OCI-LY1 (cell line): ENCODE measurements around the gene MARK1.

Experiments used
- H2AFZ ChIP-seq: fragments of 200-600 bp; sonication (generic), shearing (Covaris generic); 2 replicates; pipeline ENCODE4 v1.6.0; 2014; ENCODE audit warnings: antibody characterized with exemption, mild to moderate bottlenecking, low read length
- H3F3A ChIP-seq: fragments of 200-600 bp; sonication (generic), shearing (Covaris generic); 2 replicates; pipeline ENCODE4 v1.6.0; 2014; ENCODE audit warnings: mild to moderate bottlenecking, antibody characterized with exemption, low read length, moderate library complexity; ENCODE audit not compliant: insufficient read depth
- H3K27ac ChIP-seq: fragments of 200-600 bp; sonication (generic); 2 replicates; pipeline ENCODE4 v1.5.1; 2014; ENCODE audit warnings: low read length, mixed run types, mild to moderate bottlenecking, low read depth; ENCODE audit not compliant: poor library complexity, severe bottlenecking
- H3K27me3 ChIP-seq: fragments of 200-600 bp; sonication (generic); 2 replicates; pipeline ENCODE4 v1.6.0; 2014; ENCODE audit warnings: antibody characterized with exemption, mild to moderate bottlenecking, low read length, moderate library complexity; ENCODE audit not compliant: insufficient read depth
- H3K36me3 ChIP-seq: fragments of 200-600 bp; sonication (generic); 2 replicates; pipeline ENCODE4 v1.6.1; 2014; ENCODE audit warnings: mild to moderate bottlenecking, antibody characterized with exemption, low read length, moderate library complexity, mixed read lengths; ENCODE audit not compliant: insufficient read depth
- H3K4me1 ChIP-seq: fragments of 200-600 bp; sonication (generic); 2 replicates; pipeline ENCODE4 v1.5.1; 2014; ENCODE audit warnings: mild to moderate bottlenecking, low read length, moderate library complexity; ENCODE audit not compliant: insufficient read depth, severe bottlenecking
- H3K4me2 ChIP-seq: fragments of 200-600 bp; sonication (generic), shearing (Covaris generic); 2 replicates; pipeline ENCODE4 v1.6.1; 2014; ENCODE audit warnings: low read length
- H3K4me3 ChIP-seq: fragments of 200-600 bp; sonication (generic); 2 replicates; pipeline ENCODE4 v1.5.1; 2014; ENCODE audit warnings: low read length, low read depth, mild to moderate bottlenecking, mixed read lengths; ENCODE audit not compliant: poor library complexity, severe bottlenecking
- H3K79me2 ChIP-seq: fragments of 200-600 bp; shearing (Covaris generic); 2 replicates; pipeline ENCODE4 v1.6.1; 2016; ENCODE audit warnings: mixed run types, low read length, mixed read lengths; ENCODE audit not compliant: insufficient read depth
- H3K9ac ChIP-seq: fragments of 200-600 bp; sonication (generic), shearing (Covaris generic); 2 replicates; pipeline ENCODE4 v1.6.1; 2014; ENCODE audit warnings: mild to moderate bottlenecking, low read length, mixed read lengths
- H3K9me2 ChIP-seq: fragments of 200-600 bp; sonication (generic), shearing (Covaris generic); 2 replicates; pipeline ENCODE4 v1.6.1; 2014; ENCODE audit warnings: low read depth, mild to moderate bottlenecking, low read length, mixed read lengths
- H3K9me3 ChIP-seq: fragments of 200-600 bp; shearing (Covaris generic); 2 replicates; pipeline ENCODE4 v1.6.1; 2014; ENCODE audit warnings: low read length, mixed read lengths
- H4K20me1 ChIP-seq: fragments of 200-600 bp; sonication (generic), shearing (Covaris generic); 2 replicates; pipeline ENCODE4 v1.6.0; 2016; ENCODE audit warnings: mild to moderate bottlenecking, low read length; ENCODE audit not compliant: insufficient read depth
- EZH2 ChIP-seq: fragments of 200-600 bp; sonication (generic), shearing (Covaris generic); IDR thresholded peaks from 2 replicates; pipeline ENCODE4 v1.8.0; 2017; ENCODE audit warnings: borderline replicate concordance, mixed run types, mild to moderate bottlenecking, antibody characterized with exemption, low read length, moderate library complexity, mixed read lengths
- TF ChIP-seq, protein P1 (sequence below): fragments of 200-600 bp; sonication (generic), shearing (Covaris generic); IDR thresholded peaks from 2 replicates; pipeline ENCODE4 v1.5.1; 2017; ENCODE audit warnings: mild to moderate bottlenecking, antibody characterized with exemption, low read length, moderate library complexity, mixed read lengths

The MARK1 gene

DNA sequence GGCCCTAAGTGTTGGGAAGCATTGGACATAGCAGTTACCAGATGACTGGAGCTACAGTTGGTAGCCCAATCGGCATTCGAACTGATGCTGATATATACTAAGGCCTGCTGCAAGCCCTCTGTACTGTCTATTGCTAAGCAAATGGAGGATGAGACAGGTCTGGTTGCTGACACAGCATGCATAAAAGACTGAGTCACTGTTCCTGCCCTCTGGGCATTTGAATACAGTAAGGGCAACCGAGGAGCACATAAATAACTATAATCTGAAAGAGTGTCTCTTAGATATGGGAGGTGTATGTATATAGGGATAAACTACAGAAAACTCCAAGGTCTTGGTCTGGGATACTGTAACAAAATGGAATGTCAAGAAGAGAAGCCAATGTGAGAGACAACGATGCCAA, 16.8 kb upstream of the MARK1 start:
- TF ChIP-seq, protein P1, sequence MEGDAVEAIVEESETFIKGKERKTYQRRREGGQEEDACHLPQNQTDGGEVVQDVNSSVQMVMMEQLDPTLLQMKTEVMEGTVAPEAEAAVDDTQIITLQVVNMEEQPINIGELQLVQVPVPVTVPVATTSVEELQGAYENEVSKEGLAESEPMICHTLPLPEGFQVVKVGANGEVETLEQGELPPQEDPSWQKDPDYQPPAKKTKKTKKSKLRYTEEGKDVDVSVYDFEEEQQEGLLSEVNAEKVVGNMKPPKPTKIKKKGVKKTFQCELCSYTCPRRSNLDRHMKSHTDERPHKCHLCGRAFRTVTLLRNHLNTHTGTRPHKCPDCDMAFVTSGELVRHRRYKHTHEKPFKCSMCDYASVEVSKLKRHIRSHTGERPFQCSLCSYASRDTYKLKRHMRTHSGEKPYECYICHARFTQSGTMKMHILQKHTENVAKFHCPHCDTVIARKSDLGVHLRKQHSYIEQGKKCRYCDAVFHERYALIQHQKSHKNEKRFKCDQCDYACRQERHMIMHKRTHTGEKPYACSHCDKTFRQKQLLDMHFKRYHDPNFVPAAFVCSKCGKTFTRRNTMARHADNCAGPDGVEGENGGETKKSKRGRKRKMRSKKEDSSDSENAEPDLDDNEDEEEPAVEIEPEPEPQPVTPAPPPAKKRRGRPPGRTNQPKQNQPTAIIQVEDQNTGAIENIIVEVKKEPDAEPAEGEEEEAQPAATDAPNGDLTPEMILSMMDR, result no peak
- no peak for TF ChIP-seq EZH2
- no peaks in the 10 kb centered on the region for H4K20me1 ChIP-seq
- no peaks in the 10 kb centered on the region for H3K9me3 ChIP-seq
- H3K27me3 ChIP-seq, result no peaks in the 10 kb centered on the region
- no peak overlapping the region for H3K9ac ChIP-seq
- no peaks in the 10 kb centered on the region for H3K4me1 ChIP-seq
- no peaks in the 10 kb centered on the region for H3K9me2 ChIP-seq
- H3K27ac ChIP-seq, result no peak overlapping the region
- H3K4me3 ChIP-seq, result no peak overlapping the region
- H3K4me2 ChIP-seq, result no peak overlapping the region
- H2AFZ ChIP-seq, result no peak overlapping the region
- no peaks in the 10 kb centered on the region for H3F3A ChIP-seq
- no peaks in the 10 kb centered on the region for H3K36me3 ChIP-seq
- no peaks in the 10 kb centered on the region for H3K79me2 ChIP-seq

DNA sequence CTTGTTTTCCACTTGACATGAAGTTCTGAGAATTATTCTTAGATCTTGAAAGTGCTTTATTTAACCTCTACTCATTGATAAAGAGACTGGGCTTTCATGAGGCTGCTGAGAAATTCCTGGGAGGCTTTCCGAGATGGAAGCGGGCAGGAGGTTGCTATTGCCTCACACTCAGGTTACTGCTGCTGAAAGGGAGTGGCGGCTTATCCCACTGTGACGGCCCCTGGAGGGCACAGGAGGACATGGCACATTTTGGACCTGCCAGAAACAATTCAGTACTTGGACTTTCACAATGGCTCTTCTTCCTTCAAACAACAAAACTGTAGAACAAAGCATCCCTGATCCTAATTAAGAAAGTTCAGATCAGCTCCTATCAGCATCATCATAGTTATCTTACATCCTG, 16.2 kb upstream of the MARK1 start:
- no peak overlapping the region for H2AFZ ChIP-seq
- H3F3A ChIP-seq, result no peaks in the 10 kb centered on the region
- H3K36me3 ChIP-seq, result no peaks in the 10 kb centered on the region
- no peak overlapping the region for H3K27ac ChIP-seq
- H3K4me2 ChIP-seq, result no peak overlapping the region
- no peaks in the 10 kb centered on the region for H3K9me3 ChIP-seq
- H3K4me1 ChIP-seq, result no peaks in the 10 kb centered on the region
- no peaks in the 10 kb centered on the region for H3K27me3 ChIP-seq
- no peak overlapping the region for H3K9ac ChIP-seq
- no peak overlapping the region for H3K4me3 ChIP-seq
- no peaks in the 10 kb centered on the region for H4K20me1 ChIP-seq
- H3K79me2 ChIP-seq, result no peaks in the 10 kb centered on the region
- H3K9me2 ChIP-seq, result no peaks in the 10 kb centered on the region
- TF ChIP-seq, protein P1, result no peak
- no peak for TF ChIP-seq EZH2

DNA sequence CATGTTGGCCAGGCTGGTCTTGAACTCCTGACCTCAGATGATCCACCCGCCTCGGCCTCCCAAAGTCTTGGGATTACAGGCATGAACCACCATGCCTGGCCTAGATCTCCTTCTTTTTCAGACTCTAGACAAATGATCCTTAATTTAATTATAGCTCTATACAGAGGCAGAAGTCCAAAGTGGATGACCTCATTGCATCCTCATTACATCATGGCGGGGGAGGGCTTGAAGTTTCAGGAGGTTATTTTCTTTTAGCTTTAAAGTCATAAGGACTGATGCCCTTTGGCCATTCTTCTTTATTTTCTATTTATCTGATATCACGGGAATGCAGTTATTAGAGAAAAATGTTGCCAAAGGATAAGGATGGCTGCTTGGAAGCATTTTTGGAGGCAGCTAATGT, 14.1 kb upstream of the MARK1 start:
- Histone ChIP-seq H3K9me3 (no peaks in the 10 kb centered on the region), H3K4me1 (no peaks in the 10 kb centered on the region), H3K36me3 (no peaks in the 10 kb centered on the region), H3K9ac (no peak overlapping the region), H3F3A (no peaks in the 10 kb centered on the region), H3K9me2 (no peaks in the 10 kb centered on the region), H4K20me1 (no peaks in the 10 kb centered on the region), H3K4me2 (no peak overlapping the region), H3K79me2 (no peaks in the 10 kb centered on the region), H3K27ac (no peak overlapping the region), H2AFZ (no peak overlapping the region), H3K4me3 (no peak overlapping the region), H3K27me3 (no peaks in the 10 kb centered on the region)
- no peak for TF ChIP-seq EZH2
- TF ChIP-seq, protein P1, result no peak
